H9 (cell line): Measurements from ENCODE around the gene DTD1. TPM values are rescaled to one million over a fixed set of nuclear protein-coding genes. Genes with fewer than 3 reads are reported as not detected.

ENCODE experiments used
- DNase-seq: peaks from one replicate; pipeline ENCODE4 v3.0.0-alpha.2; 2017
- H2AFZ ChIP-seq: one replicate; pipeline ENCODE4 v1.6.1; 2013; ENCODE audit warnings: mild to moderate bottlenecking, low read length, control low read depth, moderate library complexity
- H2AK5ac ChIP-seq: 2 replicates; pipeline ENCODE4 v1.6.1; 2013; ENCODE audit warnings: low read length, control low read depth, mixed read lengths; ENCODE audit not compliant: insufficient read length
- H2BK120ac ChIP-seq: one replicate; pipeline ENCODE4 v1.6.1; 2013; ENCODE audit warnings: low read depth, mild to moderate bottlenecking, low read length, control low read depth, inconsistent platforms; ENCODE audit not compliant: poor library complexity, severe bottlenecking
- H2BK12ac ChIP-seq: 2 replicates; pipeline ENCODE4 v1.6.1; 2013; ENCODE audit warnings: low read length, control low read depth, mixed read lengths, low read depth; ENCODE audit not compliant: insufficient read length
- H2BK15ac ChIP-seq: 2 replicates; pipeline ENCODE4 v1.6.1; 2013; ENCODE audit warnings: low read depth, low read length, control low read depth
- H2BK20ac ChIP-seq: one replicate; pipeline ENCODE4 v1.6.1; 2013; ENCODE audit warnings: low read depth, mild to moderate bottlenecking, low read length, control low read depth, inconsistent platforms; ENCODE audit not compliant: poor library complexity, severe bottlenecking
- H2BK5ac ChIP-seq: 2 replicates; pipeline ENCODE4 v1.6.1; 2013; ENCODE audit warnings: low read length, control low read depth, mixed read lengths; ENCODE audit not compliant: insufficient read length
- H3K14ac ChIP-seq: 2 replicates; pipeline ENCODE4 v1.6.1; 2013; ENCODE audit warnings: low read length, control low read depth; ENCODE audit not compliant: insufficient read depth
- H3K18ac ChIP-seq: 2 replicates; pipeline ENCODE4 v1.6.1; 2013; ENCODE audit warnings: low read depth, mild to moderate bottlenecking, mixed read lengths, low read length, control low read depth; ENCODE audit not compliant: insufficient read length
- H3K23ac ChIP-seq: 2 replicates; pipeline ENCODE4 v1.6.1; 2013; ENCODE audit warnings: low read length, control low read depth, mixed read lengths, low read depth; ENCODE audit not compliant: insufficient read length
- H3K23me2 ChIP-seq: 2 replicates; pipeline ENCODE4 v1.6.1; 2013; ENCODE audit warnings: low read depth, mild to moderate bottlenecking, mixed read lengths, low read length, control low read depth; ENCODE audit not compliant: insufficient read length, poor library complexity, severe bottlenecking
- H3K27ac ChIP-seq: 2 replicates; pipeline ENCODE4 v1.5.1; 2013; ENCODE audit warnings: low read length, control low read depth, mixed read lengths, low read depth; ENCODE audit not compliant: insufficient read length
- H3K27me3 ChIP-seq: 2 replicates; pipeline ENCODE4 v1.6.1; 2013; ENCODE audit warnings: low read length, control low read depth, inconsistent platforms; ENCODE audit not compliant: insufficient read depth
- H3K4ac ChIP-seq: 2 replicates; pipeline ENCODE4 v1.6.1; 2013; ENCODE audit warnings: low read depth, mild to moderate bottlenecking, control low read depth, inconsistent platforms, low read length, moderate library complexity
- H3K4me1 ChIP-seq: 2 replicates; pipeline ENCODE4 v1.6.1; 2013; ENCODE audit warnings: low read length, control low read depth, inconsistent platforms; ENCODE audit not compliant: insufficient read depth
- H3K4me2 ChIP-seq: 2 replicates; pipeline ENCODE4 v1.6.1; 2013; ENCODE audit warnings: low read length, control low read depth, mixed read lengths; ENCODE audit not compliant: insufficient read length, insufficient read depth
- H3K56ac ChIP-seq: 2 replicates; pipeline ENCODE4 v1.6.1; 2013; ENCODE audit warnings: low read depth, mild to moderate bottlenecking, mixed read lengths, low read length, control low read depth; ENCODE audit not compliant: insufficient read length
- H3K79me1 ChIP-seq: 2 replicates; pipeline ENCODE4 v1.6.1; 2013; ENCODE audit warnings: low read depth, mild to moderate bottlenecking, moderate library complexity, low read length, control low read depth, inconsistent platforms; ENCODE audit not compliant: insufficient read depth, poor library complexity, severe bottlenecking
- H3K79me2 ChIP-seq: 2 replicates; pipeline ENCODE4 v1.6.1; 2013; ENCODE audit warnings: low read length, control low read depth, inconsistent platforms; ENCODE audit not compliant: insufficient read depth
- H3K9ac ChIP-seq: 2 replicates; pipeline ENCODE4 v1.6.1; 2013; ENCODE audit warnings: low read length, control low read depth, mixed read lengths; ENCODE audit not compliant: insufficient read length; ENCODE audit errors: extremely low read depth
- H3K9me3 ChIP-seq: one replicate; pipeline ENCODE4 v1.6.1; 2013; ENCODE audit warnings: low read depth, low read length, inconsistent platforms; ENCODE audit not compliant: control insufficient read depth
- H3T11ph ChIP-seq: one replicate; pipeline ENCODE4 v1.6.1; 2013; ENCODE audit warnings: mild to moderate bottlenecking, low read length, control low read depth, inconsistent platforms
- H4K20me1 ChIP-seq: one replicate; pipeline ENCODE4 v1.6.1; 2013; ENCODE audit not compliant: control insufficient read depth, insufficient read length, insufficient read depth
- H4K5ac ChIP-seq: 2 replicates; pipeline ENCODE4 v1.6.1; 2013; ENCODE audit warnings: low read depth, mild to moderate bottlenecking, mixed read lengths, low read length, control low read depth; ENCODE audit not compliant: insufficient read length
- H4K8ac ChIP-seq: replicated peaks from 2 replicates; pipeline ENCODE4 v1.6.1; 2013; ENCODE audit warnings: low read length, control low read depth, mixed read lengths, low read depth; ENCODE audit not compliant: insufficient read length
- H4K91ac ChIP-seq: 2 replicates; pipeline ENCODE4 v1.6.1; 2013; ENCODE audit warnings: low read depth, mild to moderate bottlenecking, moderate library complexity, mixed read lengths, low read length, control low read depth; ENCODE audit not compliant: insufficient read length
- H3K27ac Mint-ChIP-seq, 3 experiments: 2 replicates in 2 of 3; 3 replicates in 1 of 3; pipeline ENCODE4 v1.8.0; 2020 to 2021; ENCODE audit warnings: mixed read lengths in 3 of 3, mild to moderate bottlenecking in 1 of 3, moderate library complexity in 1 of 3
- H3K27me3 Mint-ChIP-seq: 2 replicates; pipeline ENCODE4 v1.8.0; 2021; ENCODE audit warnings: low read depth, mild to moderate bottlenecking, moderate library complexity, mixed read lengths
- H3K36me3 Mint-ChIP-seq, 3 experiments: 2 replicates in 2 of 3; 3 replicates in 1 of 3; pipeline ENCODE4 v1.8.0; 2020 to 2021; ENCODE audit warnings: low read depth in 3 of 3, mixed read lengths in 3 of 3; ENCODE audit not compliant: insufficient read depth in 1 of 3
- H3K4me1 Mint-ChIP-seq, 2 experiments: 2 replicates each; pipeline ENCODE4 v1.8.0; 2020; ENCODE audit warnings: mixed read lengths in 2 of 2
- H3K4me3 Mint-ChIP-seq, 2 experiments: 2 replicates in 1 of 2; 3 replicates in 1 of 2; pipeline ENCODE4 v1.8.0; 2020 to 2021; ENCODE audit warnings: mild to moderate bottlenecking in 2 of 2, mixed read lengths in 2 of 2, moderate library complexity in 1 of 2
- H3K9me3 Mint-ChIP-seq, 2 experiments: 2 replicates in 1 of 2; 3 replicates in 1 of 2; pipeline ENCODE4 v1.8.0; 2020; ENCODE audit warnings: mild to moderate bottlenecking in 2 of 2, mixed read lengths in 2 of 2, moderate library complexity in 1 of 2
- CTCF ChIP-seq: fragments of 200-600 bp; sonication (generic); conservative IDR thresholded peaks from 3 replicates; pipeline ENCODE4 v1.8.0; 2021; ENCODE audit warnings: antibody characterized with exemption, mild to moderate bottlenecking
- WGBS: extraction: QIAGEN DNeasy Blood & Tissue Kit; methylation state at CpG from one replicate; pipeline ENCODE4 v1.1.7; 2013; ENCODE audit warnings: missing lambda C conversion rate, low lambda C conversion rate, mixed read lengths; ENCODE audit not compliant: insufficient read length; ENCODE audit errors: extremely low coverage; 5-methylcytosine and 5-hydroxymethylcytosine counted together
- total RNA-seq: library from RNA; stranded (reverse); gene quantifications from 2 replicates; pipeline ENCODE4 v1.2.1, GENCODE V29; 2021

DTD1 gene
- total RNA-seq, 1 experiment from 2014 or later = 62.0 TPM

GRCh38 chr20:18731940-18732339, 144.1 kb downstream of the DTD1 start:
- no peak overlapping the region for H3K23ac ChIP-seq
- no peak overlapping the region for H2BK120ac ChIP-seq
- no peak overlapping the region for H2BK15ac ChIP-seq
- H3T11ph ChIP-seq = no peak overlapping the region
- WGBS = no CpG with 5 or more reads among the region's 1 CpG
- H3K27me3 ChIP-seq = no peaks in the 10 kb centered on the region
- H3K79me1 ChIP-seq = peaks cover 4% of the 10 kb centered on the region
- DNase-seq = no peak
- H3K14ac ChIP-seq = no peak overlapping the region
- H2BK20ac ChIP-seq = no peak overlapping the region
- no peaks in the 10 kb centered on the region for H4K20me1 ChIP-seq
- Mint-ChIP-seq H3K27me3 (no peaks in the 10 kb centered on the region), H3K27ac (no peak overlapping the region; a peak in 1 of 7 replicates), H3K4me3 (no peak overlapping the region), H3K9me3 (no peaks in the 10 kb centered on the region), H3K4me1 (peaks cover 17 to 24% of the 10 kb centered on the region in 2 experiments), H3K36me3 (no peaks in the 10 kb centered on the region; a peak in 2 of 7 replicates)
- H3K27ac ChIP-seq = no peak overlapping the region
- no peaks in the 10 kb centered on the region for H3K9me3 ChIP-seq
- no peak for TF ChIP-seq CTCF
- H3K56ac ChIP-seq = no peak overlapping the region
- H4K91ac ChIP-seq = no peak overlapping the region
- H3K9ac ChIP-seq = no peak overlapping the region
- no peak overlapping the region for H2BK12ac ChIP-seq
- H3K4me1 ChIP-seq = peaks cover 3% of the 10 kb centered on the region; the same call in 1 of the 2 replicates
- H4K8ac ChIP-seq = no peak overlapping the region
- no peak overlapping the region for H2AK5ac ChIP-seq
- H2AFZ ChIP-seq = no peak overlapping the region
- no peak overlapping the region for H3K4ac ChIP-seq
- no peak overlapping the region for H4K5ac ChIP-seq
- no peaks in the 10 kb centered on the region; the same call in 1 of the 2 replicates for H3K79me2 ChIP-seq
- H3K4me2 ChIP-seq = no peak overlapping the region
- H3K23me2 ChIP-seq = no peaks in the 10 kb centered on the region
- no peak overlapping the region for H3K18ac ChIP-seq
- no peak overlapping the region for H2BK5ac ChIP-seq
